HG02973 (cell line): ENCODE measurements around the gene CGB5.
A peak's percentile ranks its signal among the peaks of the same experiment; 100 is the strongest.

Experiments used
- ATAC-seq: cut with Tn5 transposase; IDR thresholded peaks from one replicate; pipeline ENCODE4 v1.9.1; 2021; ENCODE audit warnings: moderate library complexity; ENCODE audit not compliant: unreplicated experiment

The CGB5 gene

GRCh38 chr19:49085020-49085867, 41.6 kb downstream of the CGB5 start, which contains the start of gene SNRNP70:
Gene SNRNP70, plus strand, starts transcription at chr19:49085451. Its CDS starts 964 bp downstream, at chr19:49086415.
- peak; percentile 72 for ATAC-seq

GRCh38 chr19:49085868-49086232, 42.2 kb downstream of the CGB5 start:
- no peak for ATAC-seq

- ATAC-seq: no peak
Observed at GRCh38 chr19:49086296-49086695, 42.6 kb downstream of the CGB5 start.

GRCh38 chr19:49091391-49092038, 47.9 kb downstream of the CGB5 start:
- no peak for ATAC-seq

- ATAC-seq: no peak
Observed at GRCh38 chr19:49092686-49093085, 49.0 kb downstream of the CGB5 start.
